ENCODE results near the gene CCNY. TPM values are rescaled to one million over a fixed set of nuclear protein-coding genes. Genes with fewer than 3 reads are reported as not detected.

The CCNY gene
- total RNA-seq, 1 donor from 2014 or later, result 68.7 TPM

GRCh38 chr10:35606430-35606829 lies 270.1 kb downstream of the CCNY start:
- Mint-ChIP-seq H3K27ac (ENCODE audit: unreplicated experiment) (no peak overlapping the region), H3K4me3 (ENCODE audit: unreplicated experiment) (no peak overlapping the region), H3K4me1 (ENCODE audit: low read depth) (no peaks in the 10 kb centered on the region), H3K9me3 (ENCODE audit: low read depth) (peaks cover under 1% of the 10 kb centered on the region), H3K36me3 (ENCODE audit: low read depth) (peaks cover 2% of the 10 kb centered on the region), H3K27me3 (ENCODE audit: low read depth) (peaks cover 2% of the 10 kb centered on the region)
- no peak for TF ChIP-seq CTCF (IDR thresholded peaks at IDR 0.05)
- no peak for DNase-seq (ENCODE audit: low spot score)

DNA sequence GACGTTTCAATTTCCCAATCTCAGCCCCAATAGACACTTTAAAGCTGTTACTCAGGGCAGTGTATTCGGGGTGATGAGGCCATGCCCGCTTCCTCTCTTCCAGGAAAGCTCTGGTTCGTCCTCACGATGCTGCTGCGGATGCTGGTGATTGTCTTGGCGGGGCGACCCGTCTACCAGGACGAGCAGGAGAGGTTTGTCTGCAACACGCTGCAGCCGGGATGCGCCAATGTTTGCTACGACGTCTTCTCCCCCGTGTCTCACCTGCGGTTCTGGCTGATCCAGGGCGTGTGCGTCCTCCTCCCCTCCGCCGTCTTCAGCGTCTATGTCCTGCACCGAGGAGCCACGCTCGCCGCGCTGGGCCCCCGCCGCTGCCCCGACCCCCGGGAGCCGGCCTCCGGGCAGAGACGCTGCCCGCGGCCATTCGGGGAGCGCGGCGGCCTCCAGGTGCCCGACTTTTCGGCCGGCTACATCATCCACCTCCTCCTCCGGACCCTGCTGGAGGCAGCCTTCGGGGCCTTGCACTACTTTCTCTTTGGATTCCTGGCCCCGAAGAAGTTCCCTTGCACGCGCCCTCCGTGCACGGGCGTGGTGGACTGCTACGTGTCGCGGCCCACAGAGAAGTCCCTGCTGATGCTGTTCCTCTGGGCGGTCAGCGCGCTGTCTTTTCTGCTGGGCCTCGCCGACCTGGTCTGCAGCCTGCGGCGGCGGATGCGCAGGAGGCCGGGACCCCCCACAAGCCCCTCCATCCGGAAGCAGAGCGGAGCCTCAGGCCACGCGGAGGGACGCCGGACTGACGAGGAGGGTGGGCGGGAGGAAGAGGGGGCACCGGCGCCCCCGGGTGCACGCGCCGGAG lies 271.4 kb downstream of the CCNY start:
- Mint-ChIP-seq H3K4me3 (ENCODE audit: unreplicated experiment) (no peak overlapping the region), H3K27ac (ENCODE audit: unreplicated experiment) (no peak overlapping the region), H3K36me3 (ENCODE audit: low read depth) (no peaks in the 10 kb centered on the region), H3K27me3 (ENCODE audit: low read depth) (peaks cover 2% of the 10 kb centered on the region), H3K4me1 (ENCODE audit: low read depth) (no peaks in the 10 kb centered on the region), H3K9me3 (ENCODE audit: low read depth) (no peaks in the 10 kb centered on the region)
- no peak for TF ChIP-seq CTCF (IDR thresholded peaks at IDR 0.05)
- no peak for DNase-seq (ENCODE audit: low spot score)

GRCh38 chr10:35608328-35608672 lies 272.0 kb downstream of the CCNY start:
- DNase-seq (ENCODE audit: low spot score), result no peak
- H3K4me1 Mint-ChIP-seq (ENCODE audit: low read depth), result no peaks in the 10 kb centered on the region
- peaks cover 2% of the 10 kb centered on the region for H3K27me3 Mint-ChIP-seq (ENCODE audit: low read depth)
- no peak overlapping the region for H3K27ac Mint-ChIP-seq (ENCODE audit: unreplicated experiment)
- TF ChIP-seq CTCF (IDR thresholded peaks at IDR 0.05), result no peak
- H3K9me3 Mint-ChIP-seq (ENCODE audit: low read depth), result no peaks in the 10 kb centered on the region
- H3K4me3 Mint-ChIP-seq (ENCODE audit: unreplicated experiment), result no peak overlapping the region
- no peaks in the 10 kb centered on the region for H3K36me3 Mint-ChIP-seq (ENCODE audit: low read depth)

- Mint-ChIP-seq H3K27me3 (ENCODE audit: low read depth) (peaks cover 2% of the 10 kb centered on the region), H3K36me3 (ENCODE audit: low read depth) (no peaks in the 10 kb centered on the region), H3K4me1 (ENCODE audit: low read depth) (peaks cover 2% of the 10 kb centered on the region), H3K4me3 (ENCODE audit: unreplicated experiment) (no peak overlapping the region), H3K9me3 (ENCODE audit: low read depth) (no peaks in the 10 kb centered on the region), H3K27ac (ENCODE audit: unreplicated experiment) (no peak overlapping the region)
- peak; percentile 24 for TF ChIP-seq CTCF (IDR thresholded peaks at IDR 0.05)
- no peak for DNase-seq (ENCODE audit: low spot score)
These were observed 275.4 kb downstream of the CCNY start for GRCh38 chr10:35611750-35612149.

GRCh38 chr10:35612385-35613106 lies 276.2 kb downstream of the CCNY start:
- DNase-seq (ENCODE audit: low spot score), result no peak
- Mint-ChIP-seq H3K36me3 (ENCODE audit: low read depth) (no peaks in the 10 kb centered on the region), H3K27ac (ENCODE audit: unreplicated experiment) (no peak overlapping the region), H3K4me1 (ENCODE audit: low read depth) (peaks cover 2% of the 10 kb centered on the region), H3K4me3 (ENCODE audit: unreplicated experiment) (no peak overlapping the region), H3K9me3 (ENCODE audit: low read depth) (no peaks in the 10 kb centered on the region), H3K27me3 (ENCODE audit: low read depth) (peaks cover 2% of the 10 kb centered on the region)
- no peak for TF ChIP-seq CTCF (IDR thresholded peaks at IDR 0.05)

Data from chondrocyte (in vitro differentiated cells).